GM23248 (cell line): Measurements from ENCODE around the gene PIP5KL1.

Experiments
- EZH2 ChIP-seq: fragments of 200-600 bp; sonication (generic); IDR thresholded peaks from 2 replicates; pipeline ENCODE4 v1.6.1; 2018; ENCODE audit warnings: antibody characterized with exemption, mild to moderate bottlenecking; ENCODE audit not compliant: insufficient read depth, poor library complexity, severe bottlenecking
- EZH2phosphoT487 ChIP-seq: fragments of 200-600 bp; sonication (generic); IDR thresholded peaks from 2 replicates; pipeline ENCODE4 v1.6.1; 2018; ENCODE audit warnings: antibody characterized with exemption, moderate library complexity, mild to moderate bottlenecking, low read depth; ENCODE audit not compliant: insufficient read depth

- TF ChIP-seq EZH2 (no peak), EZH2phosphoT487 (no peak)
Measured at GRCh38 chr9:127930231-127931091, at the start of gene PIP5KL1.
